GM23338 (cell line): ENCODE data around the gene EPS8L3. TPM values are rescaled to one million over a fixed set of nuclear protein-coding genes. Genes with fewer than 3 reads are reported as not detected.

Source experiments
- ATAC-seq: fragments of 200-7000 bp; cut with Tn5 transposase; 3 replicates; pipeline ENCODE4 v1.9.1; 2020
- DNase-seq: peaks from one replicate; pipeline ENCODE4 v3.0.0-alpha.2; 2015; ENCODE audit warnings: low spot score
- H2AFZ ChIP-seq: fragments of 200-600 bp; sonication (generic); 2 replicates; pipeline ENCODE4 v1.8.0; 2016; ENCODE audit warnings: antibody characterized with exemption, mild to moderate bottlenecking, moderate library complexity
- H3F3A ChIP-seq: fragments of 200-600 bp; sonication (generic); replicated peaks from 2 replicates; pipeline ENCODE4 v1.8.0; 2017; ENCODE audit warnings: antibody characterized with exemption, mixed run types, low read depth
- H3K27ac ChIP-seq: fragments of 200-600 bp; sonication (generic); 2 replicates; pipeline ENCODE4 v1.6.1; 2016; ENCODE audit warnings: low read depth
- H3K27me3 ChIP-seq: fragments of 200-600 bp; sonication (generic); 2 replicates; pipeline ENCODE4 v1.8.0; 2016; ENCODE audit warnings: mild to moderate bottlenecking, mixed run types, moderate library complexity; ENCODE audit not compliant: insufficient read depth
- H3K36me3 ChIP-seq: fragments of 200-600 bp; sonication (generic); 2 replicates; pipeline ENCODE4 v1.8.0; 2016; ENCODE audit warnings: mild to moderate bottlenecking; ENCODE audit not compliant: insufficient read depth
- H3K4me1 ChIP-seq: fragments of 200-600 bp; sonication (generic); 2 replicates; pipeline ENCODE4 v1.8.0; 2016; ENCODE audit warnings: mild to moderate bottlenecking, moderate library complexity; ENCODE audit not compliant: insufficient read depth
- H3K4me2 ChIP-seq: fragments of 200-600 bp; sonication (generic); 2 replicates; pipeline ENCODE4 v1.7.1; 2017; ENCODE audit warnings: mixed run types
- H3K4me3 ChIP-seq: fragments of 200-600 bp; sonication (generic); 2 replicates; pipeline ENCODE4 v1.6.1; 2016; ENCODE audit warnings: mixed run types
- H3K79me2 ChIP-seq: fragments of 200-600 bp; sonication (generic); replicated peaks from 2 replicates; pipeline ENCODE4 v1.8.0; 2017; ENCODE audit warnings: mild to moderate bottlenecking; ENCODE audit not compliant: insufficient read depth
- H3K9me2 ChIP-seq: fragments of 200-600 bp; sonication (generic); 2 replicates; pipeline ENCODE4 v1.8.0; 2017; ENCODE audit not compliant: insufficient read depth
- H4K20me1 ChIP-seq: fragments of 200-600 bp; sonication (generic); replicated peaks from 2 replicates; pipeline ENCODE4 v1.8.0; 2017; ENCODE audit warnings: mild to moderate bottlenecking; ENCODE audit not compliant: insufficient read depth
- H3K27ac Mint-ChIP-seq: 2 replicates; pipeline ENCODE4 v1.8.0; 2020; ENCODE audit warnings: inconsistent platforms, mild to moderate bottlenecking, moderate library complexity, mixed read lengths
- H3K27me3 Mint-ChIP-seq: 3 replicates; pipeline ENCODE4 v1.8.0; 2022; ENCODE audit warnings: low read depth, mild to moderate bottlenecking, moderate library complexity, mixed read lengths, inconsistent platforms; ENCODE audit not compliant: insufficient read depth, poor library complexity
- H3K36me3 Mint-ChIP-seq: 3 replicates; pipeline ENCODE4 v1.8.0; 2021; ENCODE audit warnings: low read depth, mild to moderate bottlenecking, inconsistent platforms, moderate library complexity, mixed read lengths
- H3K4me1 Mint-ChIP-seq: 3 replicates; pipeline ENCODE4 v1.8.0; 2020; ENCODE audit warnings: mild to moderate bottlenecking, inconsistent platforms, mixed read lengths
- H3K4me3 Mint-ChIP-seq: 3 replicates; pipeline ENCODE4 v1.8.0; 2021; ENCODE audit warnings: moderate library complexity, mild to moderate bottlenecking, inconsistent platforms, mixed read lengths
- H3K9me3 Mint-ChIP-seq: 3 replicates; pipeline ENCODE4 v1.8.0; 2020; ENCODE audit warnings: moderate library complexity, mild to moderate bottlenecking, inconsistent platforms, mixed read lengths
- CREB1 ChIP-seq: fragments of 250-450 bp; sonication (Bioruptor Pico); IDR thresholded peaks from 2 replicates; pipeline ENCODE4 v1.5.0; 2020; ENCODE audit warnings: low read depth, mild to moderate bottlenecking, moderate library complexity
- POLR2AphosphoS5 ChIP-seq: IDR thresholded peaks from 2 replicates; pipeline ENCODE4 v1.6.1; 2016; ENCODE audit warnings: antibody characterized with exemption, low read depth
- REST ChIP-seq: IDR thresholded peaks from one replicate; pipeline ENCODE4 v1.6.1; 2018; ENCODE audit warnings: antibody characterized with exemption; ENCODE audit not compliant: unreplicated experiment
- ZNF331 ChIP-seq: fragments of 250-450 bp; sonication (Bioruptor Pico); IDR thresholded peaks from 2 replicates; pipeline ENCODE4 v1.5.0; 2020; ENCODE audit warnings: low read depth, mild to moderate bottlenecking, moderate library complexity
- polyA plus RNA-seq: library from polyadenylated mRNA; unstranded; fragments of >200 nt; fragmentation: Nextera tagmentation; extraction: Ambion mirVana; gene quantifications from 2 replicates; pipeline ENCODE4 v1.2.1, GENCODE V29; 2016
- total RNA-seq: library from RNA; depleted of rRNA; stranded (reverse); fragments of >200 nt; shearing (Covaris generic); gene quantifications from 2 replicates; pipeline ENCODE4 v1.2.3, GENCODE V29; 2014
- TF ChIP-seq, protein P1 (sequence below): IDR thresholded peaks from 2 replicates; pipeline ENCODE4 v1.6.1; 2016; ENCODE audit warnings: antibody characterized with exemption

Gene EPS8L3
- total and polyA plus RNA-seq, 2 experiments from 2014 or later: not detected

- TF ChIP-seq REST: no peak
- no peak for TF ChIP-seq POLR2AphosphoS5
- no peak for TF ChIP-seq ZNF331 (CRISPR knock-in tag)
These were observed 8.3 kb upstream of the EPS8L3 start (continued) for GRCh38 chr1:109771712-109772657.

DNA sequence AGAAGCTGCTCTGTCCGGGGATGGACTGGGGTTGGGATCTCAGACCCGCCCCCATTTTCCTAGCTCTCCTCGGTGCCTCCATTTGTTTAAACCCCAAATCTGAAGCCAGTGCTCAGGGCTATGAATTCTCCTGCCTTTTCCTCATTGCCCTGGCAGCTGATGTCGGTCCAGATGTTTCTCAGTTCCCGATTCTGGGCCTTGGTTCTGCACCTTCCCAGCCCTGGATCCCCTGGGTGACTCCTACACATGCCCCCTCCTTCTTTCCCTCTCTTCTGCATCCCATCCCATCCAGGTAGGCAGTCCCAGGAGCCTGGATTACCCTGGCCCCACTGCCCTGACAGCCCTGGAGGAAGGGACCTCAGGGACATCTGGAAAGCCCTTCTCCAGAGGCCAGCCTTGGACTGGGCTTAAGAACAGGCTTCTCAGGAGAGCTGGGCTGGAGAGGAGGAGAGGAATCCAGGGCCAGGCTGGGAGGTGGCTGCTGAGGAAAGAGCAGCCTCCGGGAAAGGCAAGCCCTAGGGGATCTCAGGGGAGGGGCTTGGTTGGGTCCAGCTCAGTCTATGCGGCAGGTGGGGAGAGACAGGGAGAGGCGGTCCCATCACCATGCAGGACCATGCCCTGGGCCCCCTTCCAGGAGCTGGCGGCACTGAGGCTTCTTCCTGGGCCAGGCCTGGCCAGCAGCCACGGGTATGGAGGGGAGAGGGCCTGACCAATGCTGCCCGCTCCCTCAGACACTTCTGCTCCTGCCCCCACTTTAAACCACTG is 6.8 kb upstream of the EPS8L3 start:
- Mint-ChIP-seq H3K36me3 (no peaks in the 10 kb centered on the region), H3K4me1 (no peaks in the 10 kb centered on the region; the same call in 2 of the 3 replicates), H3K27me3 (peaks cover 13% of the 10 kb centered on the region), H3K4me3 (no peak overlapping the region), H3K9me3 (no peaks in the 10 kb centered on the region), H3K27ac (no peak overlapping the region)
- TF ChIP-seq, protein P1, sequence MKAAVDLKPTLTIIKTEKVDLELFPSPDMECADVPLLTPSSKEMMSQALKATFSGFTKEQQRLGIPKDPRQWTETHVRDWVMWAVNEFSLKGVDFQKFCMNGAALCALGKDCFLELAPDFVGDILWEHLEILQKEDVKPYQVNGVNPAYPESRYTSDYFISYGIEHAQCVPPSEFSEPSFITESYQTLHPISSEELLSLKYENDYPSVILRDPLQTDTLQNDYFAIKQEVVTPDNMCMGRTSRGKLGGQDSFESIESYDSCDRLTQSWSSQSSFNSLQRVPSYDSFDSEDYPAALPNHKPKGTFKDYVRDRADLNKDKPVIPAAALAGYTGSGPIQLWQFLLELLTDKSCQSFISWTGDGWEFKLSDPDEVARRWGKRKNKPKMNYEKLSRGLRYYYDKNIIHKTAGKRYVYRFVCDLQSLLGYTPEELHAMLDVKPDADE: no peak
- TF ChIP-seq CREB1 (CRISPR knock-in tag) (no peak), ZNF331 (CRISPR knock-in tag) (no peak)
- Histone ChIP-seq H3K4me1 (no peaks in the 10 kb centered on the region), H3K36me3 (no peaks in the 10 kb centered on the region), H3K27me3 (no peaks in the 10 kb centered on the region), H3F3A (no peaks in the 10 kb centered on the region), H3K27ac (no peak overlapping the region), H3K9me2 (no peaks in the 10 kb centered on the region), H2AFZ (no peak overlapping the region), H3K4me3 (no peak overlapping the region), H3K4me2 (no peak overlapping the region), H3K79me2 (no peaks in the 10 kb centered on the region), H4K20me1 (no peaks in the 10 kb centered on the region)
- ATAC-seq (peak; percentile 29), DNase-seq (no peak)
